ENCODE data around the gene ADD1. TPM values are rescaled to one million over a fixed set of nuclear protein-coding genes. Genes with fewer than 3 reads are reported as not detected.

Gene ADD1
- total and polyA plus RNA-seq, 7 experiments from 2014 or later: 152 to 300 (median 260) TPM

DNA sequence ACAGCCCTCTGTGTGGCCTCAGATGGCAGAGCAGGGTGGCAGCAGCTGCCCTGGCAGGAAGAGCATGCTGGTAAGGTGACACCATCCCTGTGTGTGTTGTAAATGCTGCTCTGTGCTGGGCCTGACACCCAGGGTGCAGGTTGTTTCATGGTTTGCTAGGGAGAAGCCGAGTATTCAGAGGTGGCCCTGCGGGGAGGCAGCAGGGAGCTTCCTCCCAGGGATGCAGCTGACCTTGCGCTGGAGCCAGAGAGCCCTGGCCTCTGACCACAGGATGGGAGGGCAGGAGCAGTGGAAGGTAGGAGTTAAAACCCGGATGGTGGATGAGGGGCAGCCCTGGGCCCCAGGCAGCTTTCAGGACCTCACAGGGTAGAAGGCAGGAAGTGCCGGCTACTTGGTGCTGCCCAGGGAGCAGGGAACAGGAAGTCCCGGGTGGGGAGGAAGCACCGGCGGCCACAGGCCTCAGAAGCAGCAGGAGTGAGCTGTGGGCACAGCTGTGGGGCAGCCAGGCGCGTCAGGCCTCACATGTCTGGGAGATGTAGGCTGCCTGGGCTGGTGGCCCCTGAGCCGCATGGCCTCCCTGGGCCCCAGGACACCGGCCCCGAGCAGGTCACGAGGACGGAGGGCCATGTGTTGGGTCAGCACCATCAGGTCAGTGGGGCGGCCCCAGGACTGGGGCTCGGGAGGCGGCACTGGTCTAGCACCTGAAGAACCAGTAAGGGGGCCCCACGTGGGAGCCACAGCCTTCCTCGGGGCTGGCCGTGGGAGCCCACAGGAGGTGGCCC, 31.6 kb upstream of the ADD1 start:
- peak overlapping the region; percentile 93 to 99 (median 98) for H3K27ac Mint-ChIP-seq
- DNase-seq: peak in 8 of 9 donors; percentile 40 to 69 (median 49)
- H3K36me3 Mint-ChIP-seq: peaks cover 0 to 26% (median 0%) of the 10 kb centered on the region in 5 donors
- intact Hi-C loops (cut with micrococcal nuclease): loop anchor here (1.0 to 2.0 kb wide), 6 partner anchors 14 to 119 kb away; partner anchors contain the start of genes ADD1 (in 1 of the 2) and TNIP2 (in 1 of the 2)
- Histone ChIP-seq H3K4me3 (ENCODE audit: low read length) (peak overlapping the region; percentile 81), H3K4me1 (ENCODE audit: control insufficient read depth in 2 of 2, insufficient read depth in 2 of 2, low read length in 2 of 2) (peaks cover 39 to 46% of the 10 kb centered on the region in 2 donors), H3K9me3 (ENCODE audit: control insufficient read depth in 2 of 3, low read length in 3 of 3) (no peaks in the 10 kb centered on the region), H3K27me3 (ENCODE audit: control insufficient read depth in 2 of 2, insufficient read depth in 2 of 2, low read length in 2 of 2) (no peaks in the 10 kb centered on the region), H3K36me3 (ENCODE audit: control insufficient read depth in 2 of 3, insufficient read depth in 3 of 3, low read length in 3 of 3) (no peaks in the 10 kb centered on the region), H3K27ac (ENCODE audit: low read depth, low read length) (peak overlapping the region; percentile 85)
- peak overlapping the region; percentile 81 to 99 (median 94) for H3K4me3 Mint-ChIP-seq
- H3K9me3 Mint-ChIP-seq: no peaks in the 10 kb centered on the region
- ChIA-PET CTCF (interaction anchor here (1.3 to 1.5 kb wide), 2 partner anchors 14 to 26 kb away, joined by 3 read pairs; no protein-coding TSS in a partner anchor), POLR2A (interaction anchor here (0.6 to 12.2 kb wide), 11 partner anchors 11 to 145 kb away, joined by 3 to 100 read pairs (median 3); no protein-coding TSS in a partner anchor)
- ATAC-seq: peak; percentile 79
- no peaks in the 10 kb centered on the region for H3K27me3 Mint-ChIP-seq
- peaks cover 39 to 59% (median 53%) of the 10 kb centered on the region in 7 donors for H3K4me1 Mint-ChIP-seq

DNA sequence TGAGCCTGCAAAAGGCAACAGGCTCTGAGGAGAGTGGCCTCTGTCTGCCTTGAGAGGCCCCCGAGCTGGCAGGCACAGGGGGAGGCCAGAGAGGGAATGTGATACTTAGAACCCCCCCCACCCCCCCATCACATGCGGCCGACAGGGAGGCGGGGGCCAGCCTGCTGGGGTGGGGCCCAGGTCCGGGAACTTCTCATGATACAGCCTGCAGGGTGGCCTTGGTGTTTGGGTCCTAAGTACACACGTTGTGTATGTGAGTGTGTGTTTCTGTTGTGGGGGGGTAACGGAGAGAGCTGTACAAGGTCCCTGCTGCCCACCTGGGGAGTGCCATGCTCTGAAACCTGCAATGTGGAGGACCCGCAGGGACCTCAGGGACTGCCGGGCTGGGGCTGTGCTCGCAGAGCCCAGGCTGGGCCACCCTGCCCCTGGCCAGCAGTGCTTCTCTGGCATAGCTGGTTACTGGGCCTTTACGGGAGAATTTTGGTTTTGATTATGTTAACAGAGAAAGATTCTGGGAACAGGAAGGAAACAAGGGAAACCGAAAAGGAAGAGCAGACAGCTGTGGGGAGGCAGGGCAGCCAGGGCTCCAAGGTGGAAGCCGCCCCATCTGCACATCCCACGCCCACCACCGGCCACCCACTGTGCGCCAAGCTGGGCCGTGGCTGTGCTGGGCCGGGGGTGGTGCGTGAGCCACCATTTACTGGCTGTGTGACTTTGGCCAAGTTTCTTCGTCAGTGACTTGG, 30.9 kb upstream of the ADD1 start:
- no peaks in the 10 kb centered on the region for H3K9me3 Mint-ChIP-seq
- peaks cover 44 to 65% (median 57%) of the 10 kb centered on the region in 7 donors for H3K4me1 Mint-ChIP-seq
- POLR2A ChIA-PET: interaction anchor here (0.6 to 12.2 kb wide), 9 partner anchors 14 to 64 kb away, joined by 3 to 100 read pairs (median 3); no protein-coding TSS in a partner anchor
- intact Hi-C loops (cut with micrococcal nuclease): loop anchor here (1.0 to 2.0 kb wide), 6 partner anchors 14 to 118 kb away; partner anchors contain the start of genes ADD1 (in 1 of the 2) and TNIP2 (in 1 of the 2)
- Histone ChIP-seq H3K4me3 (ENCODE audit: low read length) (peak overlapping the region; percentile 81), H3K4me1 (ENCODE audit: control insufficient read depth in 2 of 2, insufficient read depth in 2 of 2, low read length in 2 of 2) (peaks cover 47 to 54% of the 10 kb centered on the region in 2 donors), H3K27me3 (ENCODE audit: control insufficient read depth in 2 of 2, insufficient read depth in 2 of 2, low read length in 2 of 2) (no peaks in the 10 kb centered on the region), H3K27ac (ENCODE audit: low read depth, low read length) (peak overlapping the region; percentile 85), H3K36me3 (ENCODE audit: control insufficient read depth in 2 of 3, insufficient read depth in 3 of 3, low read length in 3 of 3) (no peaks in the 10 kb centered on the region), H3K9me3 (ENCODE audit: control insufficient read depth in 2 of 3, low read length in 3 of 3) (no peaks in the 10 kb centered on the region)
- no peak for DNase-seq
- ATAC-seq: no peak
- H3K27me3 Mint-ChIP-seq: no peaks in the 10 kb centered on the region
- H3K4me3 Mint-ChIP-seq: peak overlapping the region; percentile 81 to 99 (median 94)
- CTCF ChIA-PET: interaction anchor here (0.6 to 1.5 kb wide), 5 partner anchors 9 to 123 kb away, joined by 3 read pairs; no protein-coding TSS in a partner anchor
- peak overlapping the region; percentile 56 to 99 (median 96) for H3K27ac Mint-ChIP-seq
- H3K36me3 Mint-ChIP-seq: peaks cover 0 to 32% (median 0%) of the 10 kb centered on the region in 5 donors

DNA sequence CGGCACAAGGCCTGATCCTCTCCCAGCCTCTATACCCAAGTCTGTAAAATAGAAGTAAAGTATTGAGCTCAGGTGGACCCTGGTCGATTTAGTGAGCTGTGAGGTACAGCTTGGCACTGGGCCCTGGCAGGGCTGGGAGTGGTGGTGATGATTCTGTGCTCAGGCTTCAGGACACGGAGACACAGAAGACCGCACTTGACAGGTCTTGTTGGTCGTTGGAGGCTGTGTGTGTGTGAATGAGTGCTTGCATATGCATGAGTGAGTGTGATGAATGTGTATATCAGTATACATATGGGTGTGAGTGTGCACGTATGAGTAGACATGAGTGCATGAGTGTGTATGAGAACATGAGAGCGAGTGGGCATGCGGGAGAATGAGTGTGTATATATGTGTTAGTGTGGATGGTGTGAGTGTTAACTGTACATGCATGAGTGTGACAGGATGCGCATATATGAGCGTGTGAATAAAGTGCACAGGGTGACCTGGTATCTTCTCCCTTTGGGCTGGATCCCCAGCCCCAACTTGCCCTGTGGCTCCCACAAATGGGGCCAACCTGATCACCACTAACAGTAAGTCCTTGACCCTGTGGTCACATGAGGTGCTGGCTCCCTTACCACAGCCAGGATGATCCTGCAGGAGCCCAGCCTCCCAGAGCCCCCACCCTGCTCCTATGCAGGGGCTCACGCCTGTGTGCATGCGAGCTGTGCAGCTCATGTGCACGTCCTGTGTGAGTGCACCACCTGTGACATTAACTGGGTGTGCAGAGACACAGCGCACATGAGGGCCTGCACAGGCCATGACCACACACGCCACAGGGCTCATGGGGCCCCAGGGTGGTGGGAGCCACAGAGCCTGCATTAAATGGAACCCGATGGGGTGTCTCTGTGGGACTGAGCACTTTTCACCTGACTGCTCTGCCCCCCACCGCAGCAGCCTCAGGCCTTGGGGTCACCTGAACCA, 29.9 kb upstream of the ADD1 start:
- DNase-seq (no peak), ATAC-seq (no peak)
- Mint-ChIP-seq H3K4me3 (peak overlapping the region; percentile 81 to 99 (median 94)), H3K27me3 (no peaks in the 10 kb centered on the region), H3K9me3 (no peaks in the 10 kb centered on the region), H3K4me1 (peaks cover 44 to 65% (median 58%) of the 10 kb centered on the region in 7 donors), H3K27ac (peak overlapping the region; percentile 59 to 99 (median 96)), H3K36me3 (peaks cover 0 to 32% (median 0%) of the 10 kb centered on the region in 5 donors)
- Histone ChIP-seq H3K36me3 (ENCODE audit: control insufficient read depth in 2 of 3, insufficient read depth in 3 of 3, low read length in 3 of 3) (no peaks in the 10 kb centered on the region), H3K4me1 (ENCODE audit: control insufficient read depth in 2 of 2, insufficient read depth in 2 of 2, low read length in 2 of 2) (peaks cover 49 to 54% of the 10 kb centered on the region in 2 donors), H3K27ac (ENCODE audit: low read depth, low read length) (peak overlapping the region; percentile 85), H3K27me3 (ENCODE audit: control insufficient read depth in 2 of 2, insufficient read depth in 2 of 2, low read length in 2 of 2) (no peaks in the 10 kb centered on the region), H3K4me3 (ENCODE audit: low read length) (peak overlapping the region; percentile 81), H3K9me3 (ENCODE audit: control insufficient read depth in 2 of 3, low read length in 3 of 3) (no peaks in the 10 kb centered on the region)
- intact Hi-C loops (cut with micrococcal nuclease): loop anchor here (2.0 kb wide), 3 partner anchors 29 to 117 kb away; partner anchors contain the start of genes ADD1 (in 1 of the 2) and TNIP2 (in 1 of the 2)
- POLR2A ChIA-PET: interaction anchor here (0.6 to 12.2 kb wide), 5 partner anchors 14 to 63 kb away, joined by 3 to 100 read pairs (median 5); no protein-coding TSS in a partner anchor
- CTCF ChIA-PET: interaction anchor here (0.5 to 0.9 kb wide), 5 partner anchors 8 to 123 kb away, joined by 3 to 5 read pairs (median 3); no protein-coding TSS in a partner anchor

DNA sequence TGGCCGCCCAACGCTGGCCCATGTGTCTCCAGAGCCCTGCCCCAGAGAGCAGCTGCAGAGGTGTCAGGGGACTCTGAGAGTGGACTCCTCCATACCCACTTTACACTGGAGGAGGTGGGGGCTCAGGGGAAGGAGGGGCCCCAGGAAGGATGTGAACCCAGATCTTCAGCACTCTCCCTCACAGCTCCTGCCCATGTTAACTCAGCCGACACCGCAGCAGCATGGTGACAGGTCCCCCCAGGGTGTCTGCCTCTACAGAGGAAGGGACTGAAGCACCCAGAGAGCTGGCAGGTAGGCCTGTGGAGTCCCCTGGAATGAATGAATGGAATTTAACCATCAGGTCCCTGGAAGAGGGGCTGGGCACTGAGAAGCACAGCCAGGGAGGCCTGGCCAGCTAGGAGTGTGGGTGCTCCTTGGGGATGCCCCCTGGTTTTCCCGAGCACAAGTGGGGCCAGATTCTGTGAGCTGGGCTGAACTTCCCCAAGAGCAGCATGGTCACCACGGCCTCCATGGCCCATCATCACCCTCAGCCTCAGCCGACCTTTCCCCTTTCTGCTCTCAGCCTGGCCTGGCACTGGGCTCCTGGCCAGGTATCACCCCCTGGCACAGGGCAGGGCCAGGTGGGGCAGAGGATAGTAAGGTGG, 28.9 kb upstream of the ADD1 start:
- Histone ChIP-seq H3K27ac (ENCODE audit: low read depth, low read length) (peak overlapping the region; percentile 49), H3K4me1 (ENCODE audit: control insufficient read depth in 2 of 2, insufficient read depth in 2 of 2, low read length in 2 of 2) (peaks cover 49 to 64% of the 10 kb centered on the region in 2 donors), H3K36me3 (ENCODE audit: control insufficient read depth in 2 of 3, insufficient read depth in 3 of 3, low read length in 3 of 3) (no peaks in the 10 kb centered on the region), H3K27me3 (ENCODE audit: control insufficient read depth in 2 of 2, insufficient read depth in 2 of 2, low read length in 2 of 2) (no peaks in the 10 kb centered on the region), H3K9me3 (ENCODE audit: control insufficient read depth in 2 of 3, low read length in 3 of 3) (no peaks in the 10 kb centered on the region), H3K4me3 (ENCODE audit: low read length) (peak overlapping the region; percentile 81)
- ChIA-PET POLR2A (interaction anchor here (0.9 to 12.2 kb wide), 4 partner anchors 16 to 133 kb away, joined by 3 to 100 read pairs (median 4); no protein-coding TSS in a partner anchor), CTCF (interaction anchor here (0.5 to 0.9 kb wide), 2 partner anchors 12 to 24 kb away, joined by 3 to 5 read pairs; no protein-coding TSS in a partner anchor)
- Mint-ChIP-seq H3K4me1 (peaks cover 53 to 72% (median 67%) of the 10 kb centered on the region in 7 donors), H3K36me3 (peaks cover 0 to 34% (median 0%) of the 10 kb centered on the region in 5 donors), H3K27ac (peak overlapping the region in 7 of 9 donors; percentile 51 to 99 (median 78)), H3K27me3 (no peaks in the 10 kb centered on the region), H3K4me3 (peak overlapping the region; percentile 19 to 99 (median 88)), H3K9me3 (no peaks in the 10 kb centered on the region)
- DNase-seq (no peak), ATAC-seq (peak; percentile 18)
- intact Hi-C loops (cut with micrococcal nuclease): no loop called here

DNA sequence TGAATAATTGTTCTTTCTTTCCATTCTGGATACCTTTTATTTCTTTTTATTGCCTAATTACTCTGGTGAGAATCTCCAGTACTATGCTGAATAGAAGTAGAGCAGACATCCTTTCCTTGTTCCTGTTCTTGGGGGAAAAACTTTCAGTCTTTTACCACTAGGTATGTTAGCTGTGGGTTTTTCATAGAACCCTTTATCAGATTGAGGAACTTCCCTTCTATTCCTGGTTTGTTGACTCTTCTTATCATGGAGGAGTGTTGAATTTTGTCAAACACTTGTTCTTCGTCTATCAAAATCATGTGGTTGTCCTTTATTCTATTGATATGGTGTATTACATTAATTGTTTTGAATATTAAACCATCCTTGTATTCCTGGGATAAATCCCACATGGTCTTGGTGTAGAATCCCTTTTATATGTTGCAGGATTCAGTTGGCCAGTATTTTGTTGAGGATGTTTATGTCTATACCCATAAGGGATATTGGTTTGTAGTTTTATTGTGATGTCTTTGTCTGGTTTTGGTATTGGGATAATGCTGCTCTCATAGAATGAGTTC, 27.2 kb upstream of the ADD1 start:
- intact Hi-C loops (cut with micrococcal nuclease): no loop called here

More for the DNA sequence above, 27.2 kb upstream of the ADD1 start:
- no peak for DNase-seq
- CTCF ChIA-PET: no interaction called here
- Histone ChIP-seq H3K27ac (ENCODE audit: low read depth, low read length) (no peak overlapping the region), H3K4me1 (ENCODE audit: control insufficient read depth in 2 of 2, insufficient read depth in 2 of 2, low read length in 2 of 2) (peaks cover 43 to 60% of the 10 kb centered on the region in 2 donors), H3K9me3 (ENCODE audit: control insufficient read depth in 2 of 3, low read length in 3 of 3) (no peaks in the 10 kb centered on the region), H3K36me3 (ENCODE audit: control insufficient read depth in 2 of 3, insufficient read depth in 3 of 3, low read length in 3 of 3) (peaks cover 0 to 12% (median 0%) of the 10 kb centered on the region in 3 experiments), H3K4me3 (ENCODE audit: low read length) (no peak overlapping the region), H3K27me3 (ENCODE audit: control insufficient read depth in 2 of 2, insufficient read depth in 2 of 2, low read length in 2 of 2) (no peaks in the 10 kb centered on the region)
- POLR2A ChIA-PET: interaction anchor here (12.2 kb wide), 1 partner anchor 21 kb away, joined by 100 read pairs; no protein-coding TSS in a partner anchor
- Mint-ChIP-seq H3K4me3 (peak overlapping the region; percentile 77 to 93 (median 82)), H3K4me1 (peaks cover 55 to 77% (median 62%) of the 10 kb centered on the region in 7 donors), H3K27ac (peak overlapping the region; percentile 36 to 94 (median 86)), H3K9me3 (no peaks in the 10 kb centered on the region), H3K27me3 (no peaks in the 10 kb centered on the region), H3K36me3 (peaks cover 0 to 34% (median 0%) of the 10 kb centered on the region in 5 donors)
- ATAC-seq: no peak
